ENCODE measurements around the gene TRHDE.

- TF ChIP-seq, protein P1, sequence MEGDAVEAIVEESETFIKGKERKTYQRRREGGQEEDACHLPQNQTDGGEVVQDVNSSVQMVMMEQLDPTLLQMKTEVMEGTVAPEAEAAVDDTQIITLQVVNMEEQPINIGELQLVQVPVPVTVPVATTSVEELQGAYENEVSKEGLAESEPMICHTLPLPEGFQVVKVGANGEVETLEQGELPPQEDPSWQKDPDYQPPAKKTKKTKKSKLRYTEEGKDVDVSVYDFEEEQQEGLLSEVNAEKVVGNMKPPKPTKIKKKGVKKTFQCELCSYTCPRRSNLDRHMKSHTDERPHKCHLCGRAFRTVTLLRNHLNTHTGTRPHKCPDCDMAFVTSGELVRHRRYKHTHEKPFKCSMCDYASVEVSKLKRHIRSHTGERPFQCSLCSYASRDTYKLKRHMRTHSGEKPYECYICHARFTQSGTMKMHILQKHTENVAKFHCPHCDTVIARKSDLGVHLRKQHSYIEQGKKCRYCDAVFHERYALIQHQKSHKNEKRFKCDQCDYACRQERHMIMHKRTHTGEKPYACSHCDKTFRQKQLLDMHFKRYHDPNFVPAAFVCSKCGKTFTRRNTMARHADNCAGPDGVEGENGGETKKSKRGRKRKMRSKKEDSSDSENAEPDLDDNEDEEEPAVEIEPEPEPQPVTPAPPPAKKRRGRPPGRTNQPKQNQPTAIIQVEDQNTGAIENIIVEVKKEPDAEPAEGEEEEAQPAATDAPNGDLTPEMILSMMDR (IDR thresholded peaks at IDR 0.05): no peak
- no peak for TF ChIP-seq POLR2A (IDR thresholded peaks at IDR 0.05)
These were observed 6.7 kb downstream of the TRHDE start for GRCh38 chr12:72278894-72279293.

All from lower leg skin (tissue), 3 donors.